Common myeloid progenitor, CD34-positive (primary cell): Measurements from ENCODE around the gene PANX2.

Source experiments
- CTCF ChIA-PET: fragments of 350-600 bp; sonication (Branson Sonifier 250); formaldehyde crosslinking; loops from one replicate; lab custom pipeline; 2021; ENCODE audit warnings: antibody characterized with exemption; lab: Charles Lee
- POLR2A ChIA-PET: fragments of 350-600 bp; sonication (Branson Sonifier 250); formaldehyde crosslinking; loops from one replicate; lab custom pipeline; 2021; ENCODE audit warnings: antibody characterized with exemption; lab: Charles Lee
- DNase-seq, 3 donors: peaks; one replicate each; pipeline versions ENCODE4 v3.0.0 to v3.0.0-alpha.2; 2013
- H3K27ac ChIP-seq, 2 experiments: 1 replicate in 1 of 2; 2 replicates in 1 of 2; pipeline ENCODE4 v1.7.0; 2013; ENCODE audit warnings: inconsistent platforms in 2 of 2, low read length in 2 of 2, mild to moderate bottlenecking in 2 of 2, low read depth in 1 of 2, moderate library complexity in 1 of 2; ENCODE audit not compliant: severe bottlenecking in 2 of 2, insufficient read depth in 1 of 2, poor library complexity in 1 of 2
- H3K27me3 ChIP-seq, 5 experiments: replicated peaks in 2 of 5; 1 replicate in 3 of 5; 2 replicates in 2 of 5; pipeline versions ENCODE4 v1.6.1 to v1.7.0; 2013; ENCODE audit warnings: low read length in 4 of 5, mild to moderate bottlenecking in 2 of 5, moderate library complexity in 2 of 5, inconsistent platforms in 1 of 5; ENCODE audit not compliant: insufficient read depth in 5 of 5, control insufficient read depth in 4 of 5
- H3K36me3 ChIP-seq, 4 experiments: 1 replicate in 2 of 4; 2 replicates in 2 of 4; pipeline versions ENCODE4 v1.6.1 to v1.7.0; 2013; ENCODE audit warnings: low read length in 3 of 4, control low read depth in 1 of 4, mild to moderate bottlenecking in 1 of 4; ENCODE audit not compliant: control insufficient read depth in 4 of 4, insufficient read depth in 4 of 4
- H3K4me1 ChIP-seq, 4 experiments: 1 replicate in 3 of 4; 2 replicates in 1 of 4; pipeline versions ENCODE4 v1.6.1 to v1.7.1; 2013; ENCODE audit warnings: low read length in 3 of 4, mild to moderate bottlenecking in 3 of 4, control low read depth in 1 of 4, inconsistent platforms in 1 of 4, moderate library complexity in 1 of 4; ENCODE audit not compliant: control insufficient read depth in 4 of 4, insufficient read depth in 4 of 4; ENCODE audit errors: control extremely low read depth in 1 of 4
- H3K4me3 ChIP-seq, 7 experiments: 1 replicate in 4 of 7; 2 replicates in 3 of 7; pipeline versions ENCODE4 v1.5.1 to v1.7.0; 2013; ENCODE audit warnings: mild to moderate bottlenecking in 7 of 7, low read length in 6 of 7, moderate library complexity in 6 of 7, inconsistent platforms in 2 of 7, low read depth in 2 of 7, control low read depth in 1 of 7; ENCODE audit not compliant: insufficient read depth in 4 of 7, control insufficient read depth in 1 of 7; ENCODE audit errors: extremely low read depth in 1 of 7
- H3K9me3 ChIP-seq, 5 experiments: 1 replicate in 4 of 5; 2 replicates in 1 of 5; pipeline versions ENCODE4 v1.6.1 to v1.7.1; 2013; ENCODE audit warnings: low read length in 4 of 5, mild to moderate bottlenecking in 2 of 5, inconsistent platforms in 1 of 5, low read depth in 1 of 5, moderate library complexity in 1 of 5; ENCODE audit not compliant: control insufficient read depth in 4 of 5, insufficient read depth in 2 of 5; ENCODE audit errors: control extremely low read depth in 1 of 5
- WGBS: methylation state at CpG from one replicate; pipeline ENCODE4 v1.1.5; 2013; ENCODE audit not compliant: insufficient coverage; 5-methylcytosine and 5-hydroxymethylcytosine counted together

Gene PANX2

GRCh38 chr22:50220603-50221409 is 50.3 kb downstream of the PANX2 start:
- Histone ChIP-seq H3K4me1 (peaks cover 0 to 8% (median 3%) of the 10 kb centered on the region in 4 experiments), H3K4me3 (no peak overlapping the region), H3K36me3 (peaks cover 10 to 89% (median 59%) of the 10 kb centered on the region in 4 experiments), H3K27ac (no peak overlapping the region), H3K27me3 (no peaks in the 10 kb centered on the region), H3K9me3 (no peaks in the 10 kb centered on the region)
- ChIA-PET POLR2A (interaction anchor here (0.7 kb wide), 1 partner anchor 284 kb away, joined by 11 read pairs; no protein-coding TSS in a partner anchor), CTCF (interaction anchor here (0.8 to 2.0 kb wide), 4 partner anchors 10 to 72 kb away, joined by 3 to 7 read pairs (median 4); no protein-coding TSS in a partner anchor)
- no peak for DNase-seq
- WGBS: 98% methylated on average over 39 of the region's 45 CpGs

DNA sequence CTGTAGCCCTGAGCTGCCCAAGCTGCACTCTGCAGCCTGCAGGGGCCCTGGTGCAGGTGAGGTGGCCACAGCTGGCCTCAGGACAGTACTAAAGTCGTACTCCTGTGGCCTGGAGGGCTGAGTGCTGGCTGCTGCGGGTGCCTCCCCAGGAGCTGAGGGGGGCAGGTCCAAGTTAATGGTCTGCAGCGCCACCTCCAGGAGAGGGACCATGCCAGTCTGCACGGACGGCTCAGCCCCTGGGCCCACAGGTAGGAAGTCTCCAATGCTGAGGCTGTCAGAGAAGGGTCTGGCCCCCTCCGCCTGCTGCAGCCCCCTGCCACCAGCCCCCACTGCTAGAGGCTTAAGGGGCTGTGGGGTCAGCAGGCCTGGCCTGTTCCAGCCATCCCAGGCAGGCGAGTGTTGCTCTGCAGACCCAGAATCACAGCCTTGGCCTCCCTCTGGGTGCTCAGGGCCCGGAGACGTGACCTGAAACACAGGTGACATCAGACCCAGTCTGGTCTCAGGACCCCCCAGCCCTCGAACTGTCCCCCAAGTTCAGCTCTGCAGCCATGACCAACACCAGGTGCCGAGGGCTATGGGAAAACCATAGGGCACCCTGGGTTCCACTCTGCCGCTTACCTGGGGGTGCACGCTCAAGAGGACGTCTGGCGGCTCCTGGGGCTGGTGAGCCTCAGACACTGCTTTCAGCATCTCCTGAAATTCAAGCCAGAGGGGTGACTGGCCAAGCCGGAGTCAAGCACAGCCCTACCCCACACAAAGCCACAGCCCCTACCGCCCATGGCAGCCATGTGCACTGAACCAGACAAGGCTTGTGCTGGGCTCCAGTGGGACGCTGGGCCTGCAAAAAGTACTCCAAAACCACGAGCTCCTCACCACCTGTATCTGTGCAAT is 51.1 kb downstream of the PANX2 start:
- peaks cover 9 to 88% (median 58%) of the 10 kb centered on the region in 4 experiments for H3K36me3 ChIP-seq
- 97% methylated on average over 15 of the region's 19 CpGs for WGBS
- no peak overlapping the region for H3K4me3 ChIP-seq

DNA sequence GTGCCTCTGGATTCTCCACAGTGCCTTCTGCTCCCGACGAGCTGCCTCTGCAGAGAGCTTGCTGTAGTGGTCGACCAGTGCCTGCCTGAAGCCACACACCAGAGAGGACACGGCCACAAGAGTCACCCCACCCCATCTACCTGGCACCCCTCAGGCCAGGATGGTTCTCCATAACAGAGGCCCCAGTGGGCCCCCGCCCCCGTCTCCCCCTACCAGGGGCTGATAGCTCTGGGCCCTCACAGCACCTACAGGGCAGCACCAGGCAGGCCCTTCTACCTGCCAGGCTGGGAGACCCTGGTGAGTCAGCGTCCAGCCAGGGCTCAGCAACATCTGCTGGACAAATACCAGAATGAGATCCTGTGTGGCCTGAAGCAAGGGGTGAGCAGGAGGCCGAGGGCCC is 52.0 kb downstream of the PANX2 start:
- no peak overlapping the region for H3K4me3 ChIP-seq
- no peaks in the 10 kb centered on the region for H3K27me3 ChIP-seq
- H3K9me3 ChIP-seq: no peaks in the 10 kb centered on the region
- no peak for DNase-seq
- ChIA-PET CTCF (interaction anchor here (0.9 to 1.7 kb wide), 4 partner anchors 7 to 20 kb away, joined by 3 to 5 read pairs (median 4); no protein-coding TSS in a partner anchor), POLR2A (no interaction called here)
- peaks cover 0 to 8% (median 3%) of the 10 kb centered on the region in 4 experiments for H3K4me1 ChIP-seq
- no peak overlapping the region for H3K27ac ChIP-seq
- WGBS: 100% methylated on average over 8 of the region's 8 CpGs
- peaks cover 9 to 88% (median 59%) of the 10 kb centered on the region in 4 experiments for H3K36me3 ChIP-seq

More for the DNA sequence above, 51.1 kb downstream of the PANX2 start:
- POLR2A ChIA-PET: no interaction called here
- no peaks in the 10 kb centered on the region for H3K27me3 ChIP-seq
- DNase-seq: no peak
- peaks cover 0 to 8% (median 3%) of the 10 kb centered on the region in 4 experiments for H3K4me1 ChIP-seq
- H3K27ac ChIP-seq: no peak overlapping the region
- CTCF ChIA-PET: interaction anchor here (0.8 to 2.0 kb wide), 7 partner anchors 8 to 73 kb away, joined by 3 to 7 read pairs (median 4); no protein-coding TSS in a partner anchor
- no peaks in the 10 kb centered on the region for H3K9me3 ChIP-seq

GRCh38 chr22:50224071-50224470 is 53.5 kb downstream of the PANX2 start:
- 98% methylated on average over 14 of the region's 16 CpGs for WGBS
- Histone ChIP-seq H3K4me1 (peaks cover 0 to 8% (median 3%) of the 10 kb centered on the region in 4 experiments), H3K27me3 (no peaks in the 10 kb centered on the region), H3K4me3 (no peak overlapping the region), H3K36me3 (peaks cover 11 to 84% (median 51%) of the 10 kb centered on the region in 4 experiments), H3K27ac (no peak overlapping the region), H3K9me3 (no peaks in the 10 kb centered on the region)
- no peak for DNase-seq
- ChIA-PET CTCF (interaction anchor here (0.6 to 1.6 kb wide), 2 partner anchors 13 to 128 kb away, joined by 3 to 4 read pairs; no protein-coding TSS in a partner anchor), POLR2A (no interaction called here)

- 99% methylated on average over 20 of the region's 24 CpGs for WGBS
These were observed 54.9 kb downstream of the PANX2 start for GRCh38 chr22:50225200-50225969.

DNA sequence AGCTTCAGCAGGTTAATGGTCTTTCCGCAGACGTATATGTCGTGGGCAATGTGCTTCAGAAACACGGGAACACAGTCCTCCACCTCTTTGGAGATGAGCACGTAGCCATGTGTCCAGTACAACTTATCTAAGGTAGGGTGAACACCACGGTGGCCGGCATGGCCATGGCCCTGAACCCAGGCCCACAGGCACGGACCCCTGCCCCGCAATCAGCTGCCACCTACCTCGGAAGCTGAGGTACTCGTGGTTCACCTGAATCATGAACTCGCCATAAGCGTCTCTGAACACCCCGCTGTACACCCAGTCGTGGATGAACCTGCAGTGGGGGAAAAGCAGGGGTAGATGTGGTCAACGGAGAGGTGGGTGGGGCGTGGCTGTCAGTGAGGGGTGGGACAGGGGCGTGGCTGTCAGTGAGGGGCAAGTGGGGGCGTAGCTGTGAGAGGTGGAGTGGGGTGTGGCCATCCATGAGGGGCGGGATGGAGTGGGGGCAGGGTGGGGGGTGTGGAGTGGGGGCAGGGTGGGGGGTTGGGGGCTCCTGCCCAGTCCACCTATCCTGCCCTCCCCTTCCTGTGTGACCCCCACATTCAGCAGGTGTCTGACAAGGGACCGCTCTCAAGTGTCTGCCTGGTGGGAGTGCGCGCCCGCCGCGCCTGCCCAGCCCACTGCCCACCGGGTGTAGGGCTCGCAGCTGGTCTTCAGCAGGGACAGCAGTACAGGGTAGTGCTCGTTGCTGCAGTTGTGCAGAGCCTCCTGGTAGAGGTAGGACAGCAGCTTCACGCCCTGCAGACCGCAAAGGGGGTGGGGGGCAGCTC is 55.7 kb downstream of the PANX2 start:
- Histone ChIP-seq H3K27ac (no peak overlapping the region), H3K36me3 (peaks cover 3 to 78% (median 42%) of the 10 kb centered on the region in 4 experiments), H3K4me3 (no peak overlapping the region), H3K4me1 (no peaks in the 10 kb centered on the region), H3K9me3 (no peaks in the 10 kb centered on the region), H3K27me3 (no peaks in the 10 kb centered on the region)
- ChIA-PET POLR2A (no interaction called here), CTCF (interaction anchor here (0.7 to 2.2 kb wide), 3 partner anchors 11 to 145 kb away, joined by 3 to 9 read pairs (median 3); no protein-coding TSS in a partner anchor)
- no peak for DNase-seq
- 99% methylated on average over 22 of the region's 31 CpGs for WGBS

More at GRCh38 chr22:50225200-50225969, 54.9 kb downstream of the PANX2 start:
- no peaks in the 10 kb centered on the region for H3K4me1 ChIP-seq
- no peak for DNase-seq
- no peak overlapping the region for H3K4me3 ChIP-seq
- POLR2A ChIA-PET: no interaction called here
- H3K36me3 ChIP-seq: peaks cover 6 to 87% (median 49%) of the 10 kb centered on the region in 4 experiments
- H3K9me3 ChIP-seq: no peaks in the 10 kb centered on the region
- H3K27ac ChIP-seq: no peak overlapping the region
- CTCF ChIA-PET: interaction anchor here (0.8 to 2.2 kb wide), 3 partner anchors 11 to 44 kb away, joined by 3 to 9 read pairs (median 4); no protein-coding TSS in a partner anchor
- no peaks in the 10 kb centered on the region for H3K27me3 ChIP-seq
